Brain pericyte (primary cell): ENCODE data around the gene C2CD2.
"Not testable (repeated sequence)": the region's sequence is repeated elsewhere in the genome, so short reads cannot be mapped to it uniquely, and the experiment has no call there.

Experiments used
- DNase-seq: peaks from one replicate; pipeline ENCODE4 v3.0.0-alpha.2; 2012; ENCODE audit warnings: low read depth, low spot score

Gene C2CD2

DNA sequence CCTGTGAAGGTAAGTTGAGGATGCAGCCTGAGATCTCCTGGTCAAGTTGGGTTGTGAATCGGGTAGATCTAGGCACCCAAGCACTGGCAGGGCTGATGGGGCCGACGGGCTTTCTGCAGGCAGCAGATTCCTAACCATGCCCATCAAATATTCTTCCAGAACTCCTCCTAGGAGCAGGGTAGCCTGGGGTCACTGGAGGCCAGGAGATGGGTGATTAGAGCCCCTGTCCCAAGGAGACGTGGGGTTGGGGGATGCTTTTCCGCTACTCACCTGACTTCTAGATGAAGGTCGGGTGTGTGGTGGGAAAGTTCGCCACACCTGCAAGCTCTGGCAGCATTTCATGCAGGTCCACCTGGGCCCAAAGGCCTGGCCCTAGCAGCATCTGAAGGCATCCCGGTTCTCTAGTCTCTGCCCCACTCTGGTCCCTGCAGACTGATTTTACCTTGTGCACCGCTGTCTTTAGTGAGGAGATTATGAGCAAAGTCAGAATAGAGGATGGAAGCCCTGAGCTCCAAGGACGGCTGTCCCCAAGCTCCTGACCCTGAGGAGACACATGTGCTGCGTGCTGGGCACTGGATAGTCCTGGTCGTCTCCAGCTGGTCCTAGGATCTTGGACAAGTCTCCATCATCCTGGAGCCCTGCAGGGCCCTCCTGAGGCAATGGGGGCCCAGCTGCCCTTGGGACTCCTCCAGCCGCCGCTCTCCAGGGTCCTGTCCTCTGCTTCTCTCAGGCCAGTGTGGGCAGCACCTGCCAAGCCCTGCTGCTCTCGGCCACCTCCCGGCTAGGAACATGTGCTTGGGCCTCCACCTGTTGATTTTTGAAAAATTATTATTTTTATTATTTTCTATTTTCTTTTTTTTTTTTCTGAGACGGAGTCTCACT lies 21.8 kb upstream of the C2CD2 start:
- DNase-seq: no peak

DNA sequence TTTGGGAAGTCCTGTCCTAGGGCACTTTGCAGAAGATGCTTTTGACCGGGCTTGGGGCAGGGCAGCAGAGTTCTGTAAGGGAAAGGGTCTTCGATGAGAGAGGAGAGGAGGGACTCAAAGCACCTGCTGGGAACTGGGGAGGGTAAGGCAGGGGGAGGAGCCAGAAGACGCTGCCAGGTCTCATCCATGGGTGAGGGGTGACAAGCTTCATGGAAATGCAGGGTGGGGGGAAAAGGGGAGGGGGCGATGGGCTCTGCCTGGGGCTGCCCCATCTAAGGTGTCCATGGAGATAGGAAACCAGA lies 20.9 kb upstream of the C2CD2 start:
- DNase-seq: no peak

DNA sequence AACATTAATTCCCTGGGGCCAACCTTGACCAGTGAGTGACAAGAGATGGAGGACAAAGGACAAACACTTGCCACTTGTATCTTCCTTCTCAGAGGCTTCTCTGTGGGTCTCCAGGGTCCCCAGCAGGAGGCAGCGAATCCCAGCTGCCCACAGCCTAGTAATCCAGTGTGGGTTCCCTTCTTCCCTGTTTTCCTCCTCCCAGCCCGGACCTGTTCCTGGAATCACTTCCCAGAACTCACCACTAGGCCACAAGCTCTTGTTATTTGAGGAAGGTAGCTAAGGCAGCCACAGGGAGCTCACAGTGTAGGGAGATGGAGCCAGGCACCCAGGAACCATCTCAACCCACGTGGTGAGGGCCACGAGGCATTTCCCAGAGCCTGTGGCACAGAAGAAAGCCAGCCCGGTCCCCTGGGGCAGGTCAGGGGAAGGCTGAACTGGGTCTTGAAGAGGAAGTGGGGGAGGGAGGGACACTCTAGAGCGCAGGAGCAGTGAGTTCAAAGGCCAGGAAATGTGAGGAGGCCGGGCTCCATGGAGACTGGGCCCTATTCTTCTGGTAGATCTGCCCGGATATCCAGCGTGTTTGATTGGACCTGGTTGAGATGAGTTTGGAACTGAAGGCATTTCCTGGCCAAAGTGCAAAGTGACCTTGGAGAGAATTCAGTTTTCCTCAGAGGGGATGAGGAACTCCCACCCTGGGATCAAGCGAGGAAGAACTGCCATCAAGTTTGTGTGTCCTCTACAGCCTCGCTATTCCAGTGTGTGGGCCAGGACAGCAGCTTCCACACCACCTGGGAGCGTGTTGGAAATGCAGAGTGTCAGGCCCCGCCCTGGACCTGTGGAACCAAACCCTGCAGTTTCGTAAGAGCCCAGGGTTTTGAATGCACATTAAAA lies 20.3 kb upstream of the C2CD2 start:
- DNase-seq: no peak

DNA sequence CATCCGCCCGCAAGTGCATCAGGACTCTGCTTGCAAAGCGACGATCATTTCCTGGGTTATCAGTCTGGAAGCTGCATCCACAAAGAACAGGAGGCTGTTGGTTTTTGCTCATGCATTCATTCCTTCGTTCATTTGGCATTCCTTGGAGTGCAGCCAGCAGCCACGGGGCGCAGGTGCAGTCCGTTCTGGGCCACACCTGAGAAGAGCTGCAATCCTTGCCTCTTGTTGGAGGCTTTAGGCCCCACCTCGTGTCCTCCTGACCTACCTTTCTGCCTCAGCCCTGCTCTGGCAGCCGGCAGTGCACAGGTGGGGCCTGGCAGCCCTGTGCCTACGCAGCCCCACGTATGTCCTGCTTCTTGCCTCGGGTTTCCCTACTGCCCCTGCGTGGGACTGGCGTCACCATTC lies 19.6 kb upstream of the C2CD2 start:
- DNase-seq: no peak

DNA sequence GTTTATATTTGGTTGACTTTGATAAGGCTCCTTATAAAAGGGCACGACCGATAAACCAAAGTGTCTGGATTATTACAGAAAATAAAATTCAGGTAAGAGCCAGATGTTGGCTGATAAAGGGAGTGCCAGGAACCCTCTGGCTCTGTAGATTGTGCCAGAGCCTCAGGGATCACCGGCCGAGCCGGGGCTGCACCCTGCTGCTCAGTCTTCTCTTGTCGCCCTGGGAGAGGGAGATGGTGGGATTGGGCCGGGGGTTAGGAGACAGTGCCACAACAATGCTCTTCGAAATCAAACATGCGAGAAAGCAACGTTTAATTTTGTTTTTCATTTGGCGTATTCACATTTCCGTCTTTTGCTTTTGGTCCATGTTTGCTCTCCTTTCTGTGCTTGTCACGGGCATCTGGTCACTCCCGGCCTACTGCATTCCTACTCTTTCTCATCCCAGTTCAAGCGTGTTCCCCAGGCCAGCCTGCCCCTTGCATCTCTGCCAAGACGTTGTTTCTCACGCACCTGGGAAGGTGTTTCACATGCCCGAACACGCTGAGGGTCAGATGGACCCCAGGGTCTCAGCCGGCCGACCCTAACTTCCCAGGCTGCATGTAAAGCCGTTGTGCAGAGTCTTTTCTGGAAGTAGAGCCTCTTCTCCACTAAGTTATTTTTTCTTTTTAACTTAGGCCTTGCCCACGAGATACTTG lies 18.8 kb upstream of the C2CD2 start:
- DNase-seq: no peak

DNA sequence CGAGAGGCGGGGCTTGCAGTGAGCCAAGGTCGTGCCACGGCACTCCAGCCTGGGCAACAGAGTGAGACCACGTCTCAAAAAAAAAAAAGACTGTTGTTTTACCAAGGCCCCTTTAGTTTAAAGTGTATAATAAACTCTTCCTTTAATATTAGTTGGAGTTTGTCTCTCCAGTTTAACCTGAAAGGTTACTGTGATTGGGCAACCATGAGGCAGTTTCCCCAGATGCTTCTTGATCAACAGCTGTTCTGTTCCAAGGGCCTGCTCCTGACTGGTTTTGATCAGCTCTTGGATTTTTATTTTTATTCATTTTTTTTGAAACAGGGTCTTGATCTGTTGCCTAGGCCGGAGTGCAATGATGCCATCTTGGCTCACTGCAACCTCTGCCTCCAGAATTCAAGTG lies 18.1 kb upstream of the C2CD2 start:
- DNase-seq: no peak

DNA sequence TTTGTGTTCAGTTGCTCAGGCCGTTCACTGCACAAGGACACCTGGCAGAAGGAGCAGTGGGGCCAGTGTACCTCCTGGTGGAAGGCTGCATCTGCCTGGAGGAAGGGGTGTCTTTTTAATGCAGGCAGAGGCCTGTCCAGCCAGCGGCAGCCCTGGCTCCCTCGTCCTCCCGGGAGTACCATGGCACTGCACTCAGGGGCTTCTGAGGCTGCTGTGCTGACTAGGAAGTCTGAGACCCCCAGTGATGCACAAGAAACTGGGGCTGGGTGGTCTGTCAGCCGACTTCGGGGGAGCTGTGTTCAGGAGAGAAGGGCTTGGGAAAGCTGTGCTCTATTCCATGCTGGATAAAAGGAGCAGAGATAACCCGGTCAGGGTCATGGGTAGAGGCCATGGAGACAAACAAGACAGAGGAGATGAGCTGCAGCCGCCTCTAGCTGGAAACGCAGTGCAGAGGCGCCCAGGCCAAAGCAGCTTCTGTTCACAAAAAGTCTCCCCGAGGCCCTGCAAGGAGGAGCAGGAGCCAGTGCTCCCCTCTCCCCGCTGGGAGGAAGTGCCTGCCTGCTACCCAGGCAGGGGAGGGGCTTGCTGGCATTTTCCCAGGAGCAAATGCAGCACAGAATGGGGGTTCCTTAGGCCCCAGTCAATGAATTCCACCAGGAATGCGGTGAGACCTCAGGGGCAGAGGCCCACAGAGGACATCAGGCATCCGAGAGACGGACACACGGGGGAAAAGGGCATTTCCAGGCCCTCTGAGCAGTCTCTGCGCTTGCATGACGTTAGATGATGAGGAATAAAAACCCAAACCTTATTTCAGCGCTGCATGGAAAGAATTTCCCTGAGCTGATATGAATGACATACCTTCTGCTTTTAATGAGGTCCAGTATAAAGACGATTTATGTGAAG lies 17.2 kb upstream of the C2CD2 start:
- DNase-seq: no peak

DNA sequence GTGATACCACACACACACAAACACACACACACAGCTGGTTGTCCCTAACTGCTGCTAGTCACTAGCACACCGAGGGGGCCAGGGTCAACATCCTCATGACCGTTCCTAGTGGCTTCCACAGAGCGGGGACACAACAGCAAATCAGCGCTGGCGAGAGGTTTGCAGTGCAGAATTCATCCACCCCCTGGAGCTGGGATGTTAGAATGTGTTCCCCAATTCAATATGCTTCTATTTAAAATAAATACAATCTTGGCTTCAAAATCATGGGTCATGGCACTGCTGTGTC lies 16.2 kb upstream of the C2CD2 start:
- DNase-seq: no peak

DNA sequence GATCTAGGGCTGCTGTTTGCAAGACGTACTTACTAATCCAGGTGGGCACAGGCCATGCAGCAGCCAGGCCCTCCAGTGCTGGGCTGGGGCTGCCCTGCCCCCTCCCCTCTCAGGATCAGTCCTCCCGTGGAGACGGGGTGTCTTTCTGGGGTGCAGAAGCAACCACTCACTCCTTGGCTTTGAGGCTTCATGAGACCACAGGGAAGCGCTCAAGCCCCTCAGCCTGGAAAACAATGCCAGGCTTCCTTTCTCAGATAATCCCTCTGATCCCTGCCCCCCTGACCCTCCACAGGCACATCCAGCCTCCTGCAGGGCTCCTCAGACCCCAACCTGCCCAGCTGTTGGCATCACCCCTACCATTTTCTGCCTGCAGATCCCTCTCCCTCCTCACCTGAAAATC lies 13.9 kb upstream of the C2CD2 start:
- DNase-seq: no peak

DNA sequence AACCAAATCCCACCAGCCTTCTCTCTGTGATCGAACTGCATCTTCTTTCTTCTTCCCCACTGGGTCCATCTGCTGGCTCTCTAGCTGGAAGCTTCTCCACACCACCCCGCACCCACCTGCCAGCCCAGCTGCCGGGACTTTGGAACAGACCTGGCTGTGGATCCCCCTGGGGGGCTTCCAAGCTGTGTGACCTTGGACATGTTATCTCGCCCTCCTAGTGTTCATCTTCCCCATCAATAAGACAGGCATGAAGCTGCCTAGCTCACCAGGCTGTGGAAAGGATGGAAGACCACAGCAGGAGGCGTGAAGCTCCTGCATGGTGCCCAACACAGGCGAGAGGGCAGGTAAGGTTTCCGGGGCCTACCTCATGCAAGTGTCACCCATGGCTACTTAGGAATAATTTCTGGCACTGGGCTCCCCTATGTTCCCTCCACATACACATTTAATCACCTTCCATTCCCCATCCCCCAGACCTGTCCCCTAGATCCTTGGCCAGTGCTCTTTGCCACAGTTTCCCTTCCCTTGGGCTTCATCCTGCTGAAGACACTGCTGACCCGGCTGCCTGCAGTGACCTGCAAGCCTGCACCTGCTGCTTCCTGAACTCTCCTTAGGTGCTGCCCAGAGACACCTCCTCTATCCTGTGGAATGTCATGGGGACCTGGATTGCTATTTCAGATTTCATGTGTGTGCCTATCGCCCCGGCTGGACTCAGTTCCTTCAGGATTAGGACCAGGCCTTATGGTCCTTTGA lies 13.2 kb upstream of the C2CD2 start:
- no peak for DNase-seq

DNA sequence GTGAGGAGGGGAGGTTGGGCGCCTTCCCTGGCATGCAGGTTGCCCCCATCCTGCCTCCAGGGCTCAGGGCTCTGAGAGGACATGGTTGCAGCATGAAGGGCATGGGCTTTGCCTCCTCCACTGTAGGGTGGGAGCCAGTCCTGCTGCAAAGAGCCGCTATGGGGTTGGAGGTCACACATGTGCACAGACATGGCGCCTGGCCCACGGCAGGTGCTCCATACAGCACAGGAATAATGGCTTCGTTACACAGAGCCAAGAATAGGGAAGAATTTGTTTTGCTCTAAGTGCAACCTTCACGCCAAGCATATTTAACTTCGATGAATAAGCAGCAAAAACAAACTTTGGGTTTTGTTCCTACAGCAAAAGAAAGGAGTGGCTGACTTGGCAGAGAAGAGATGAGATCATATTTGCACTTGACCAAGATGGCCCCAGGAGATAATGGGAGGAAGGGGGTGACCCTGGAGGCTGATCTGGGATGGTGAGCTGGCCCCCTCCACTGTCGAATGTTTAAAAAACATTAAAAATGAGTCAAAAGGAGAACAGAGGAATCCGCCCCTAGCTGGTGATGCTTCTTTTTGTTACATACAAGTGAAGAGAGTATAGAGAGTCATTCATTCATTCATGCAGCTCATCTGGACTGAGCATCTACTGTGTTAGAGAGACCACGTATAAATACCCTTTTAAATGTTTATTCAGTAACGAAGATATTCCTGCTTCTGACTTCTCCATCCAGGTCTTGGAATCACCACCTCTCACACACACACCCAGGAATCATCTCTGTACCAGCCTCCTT lies 12.4 kb upstream of the C2CD2 start:
- DNase-seq: no peak

DNA sequence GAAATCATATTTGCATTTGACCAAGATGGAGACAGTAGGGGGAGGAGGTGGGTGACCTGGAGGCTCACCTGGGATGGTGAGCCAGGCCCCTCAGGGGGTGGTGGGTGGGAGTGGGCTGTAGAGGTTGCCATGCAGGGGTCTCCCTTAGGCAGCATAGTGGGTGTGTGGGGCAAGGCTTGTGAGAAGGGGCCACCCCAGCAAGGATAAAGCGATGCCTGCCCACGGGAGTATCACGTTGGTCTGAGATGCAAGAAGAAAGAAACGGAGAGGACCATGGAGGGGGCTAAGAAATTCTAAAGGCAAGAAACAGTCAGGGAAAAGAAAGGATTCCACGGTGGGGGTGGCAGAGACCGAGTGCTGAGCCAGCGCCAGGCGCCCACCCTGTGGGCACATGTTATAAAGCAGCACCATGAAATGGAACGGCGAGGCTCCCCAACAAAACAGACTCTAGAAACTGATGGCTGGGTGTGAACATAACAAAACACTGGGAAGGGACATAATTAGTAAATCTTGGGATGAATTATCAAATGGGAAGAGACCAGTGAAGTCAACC lies 11.7 kb upstream of the C2CD2 start:
- no peak for DNase-seq

DNA sequence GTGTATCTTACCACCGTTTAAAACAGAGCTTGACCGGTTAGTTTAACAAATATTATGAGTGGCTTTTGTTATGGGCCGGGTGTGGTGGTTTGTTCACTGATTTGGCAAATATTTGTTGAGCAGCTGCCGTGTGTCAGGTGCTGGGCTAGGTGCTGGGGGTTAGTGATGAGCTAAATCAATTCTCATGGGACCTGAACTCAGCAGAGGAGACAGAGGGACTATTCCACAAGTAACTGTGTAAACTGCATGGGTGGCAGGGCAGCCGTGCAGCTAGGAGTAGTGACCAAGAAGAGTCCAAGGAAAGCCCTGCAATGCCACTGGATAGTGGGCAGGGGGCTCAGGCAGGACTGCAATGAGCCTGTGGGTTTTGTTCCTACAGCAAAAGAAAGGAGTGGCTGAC lies 11.2 kb upstream of the C2CD2 start:
- DNase-seq: no peak

DNA sequence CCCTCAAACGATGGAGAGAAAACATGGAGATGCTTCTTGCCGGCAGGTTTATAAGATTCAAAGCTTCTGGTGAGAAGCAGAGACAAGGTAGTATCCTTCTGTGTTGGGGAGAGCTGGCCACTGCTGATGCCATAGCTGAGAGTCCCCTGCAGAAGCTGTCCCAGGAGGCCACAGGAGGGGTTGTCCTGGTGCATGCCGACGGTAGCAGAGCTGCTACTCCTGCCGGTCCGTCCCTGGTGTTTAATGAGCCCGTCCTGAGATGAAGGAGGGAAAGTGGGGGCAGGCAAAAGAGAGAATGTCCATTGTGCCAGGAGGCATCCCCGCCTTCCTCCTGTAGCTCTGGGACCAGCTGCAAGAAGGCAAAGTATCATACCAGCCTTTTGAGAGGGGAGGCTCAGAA lies 10.4 kb upstream of the C2CD2 start:
- no peak for DNase-seq

DNA sequence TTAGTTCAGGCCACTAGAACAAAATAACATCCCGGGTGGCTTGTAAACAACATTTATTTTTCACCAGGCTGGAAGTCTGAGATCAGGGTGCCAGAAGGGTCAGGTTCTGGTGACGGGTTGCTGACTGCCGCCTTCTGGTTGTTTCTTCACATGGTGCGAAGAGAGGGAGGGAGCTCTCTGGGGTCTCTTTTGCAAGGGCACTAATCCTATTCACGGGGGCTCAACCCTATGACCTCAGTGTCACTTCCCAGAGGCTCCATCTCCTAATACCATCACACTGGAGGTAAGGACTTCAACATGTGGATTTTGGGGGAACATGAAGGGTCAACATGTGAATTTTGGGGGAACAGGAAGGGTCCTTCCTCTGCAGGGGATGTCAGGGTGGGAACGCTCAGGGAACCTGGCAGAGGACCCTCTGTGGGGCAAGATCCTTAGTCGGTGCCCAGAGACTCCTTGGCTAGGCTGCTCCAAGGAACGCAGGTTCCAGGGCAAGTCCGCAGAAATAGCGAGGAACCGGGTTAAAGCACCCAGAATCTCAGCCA lies 8.7 kb upstream of the C2CD2 start:
- no peak for DNase-seq

DNA sequence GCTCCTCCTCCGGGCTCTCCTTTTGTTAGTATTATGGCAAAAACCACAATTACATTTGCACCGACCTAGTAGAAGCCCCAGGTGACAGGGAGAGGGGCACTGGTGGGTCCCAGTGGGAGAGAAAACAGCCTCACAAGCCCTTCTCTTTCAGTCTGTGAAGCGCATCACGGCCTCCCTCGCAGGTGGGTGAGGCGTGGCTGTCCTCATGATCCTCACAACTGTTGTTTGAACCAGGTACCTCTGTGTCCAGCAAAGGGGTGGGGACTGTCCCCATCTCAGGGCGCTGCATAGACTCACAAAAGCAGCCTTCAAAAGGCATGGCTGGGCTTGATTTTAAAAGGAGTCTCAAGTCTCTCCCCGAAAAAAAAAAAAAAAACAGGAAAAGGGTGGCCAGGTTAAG lies 7.9 kb upstream of the C2CD2 start:
- DNase-seq: no peak

DNA sequence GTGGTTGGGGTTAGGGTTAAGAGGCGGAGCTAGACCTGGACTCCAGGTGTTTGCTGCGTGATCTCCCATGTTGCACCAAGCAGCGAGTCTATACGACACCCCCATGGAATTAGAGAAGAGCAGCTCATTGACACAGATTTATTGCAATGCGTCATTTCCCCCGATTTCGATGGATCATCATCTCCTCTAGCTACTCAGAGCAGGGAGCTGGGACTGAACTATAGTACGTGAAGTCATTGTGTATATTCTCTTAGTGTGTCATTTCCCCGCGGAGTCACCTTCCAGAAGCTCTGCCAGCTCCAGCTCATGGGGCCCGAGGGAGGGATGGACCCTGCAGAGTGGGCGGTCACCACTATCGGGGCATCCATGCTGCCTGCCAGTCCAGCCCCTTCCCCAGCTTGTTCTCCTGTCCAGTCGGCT lies 7.5 kb upstream of the C2CD2 start:
- no peak for DNase-seq

DNA sequence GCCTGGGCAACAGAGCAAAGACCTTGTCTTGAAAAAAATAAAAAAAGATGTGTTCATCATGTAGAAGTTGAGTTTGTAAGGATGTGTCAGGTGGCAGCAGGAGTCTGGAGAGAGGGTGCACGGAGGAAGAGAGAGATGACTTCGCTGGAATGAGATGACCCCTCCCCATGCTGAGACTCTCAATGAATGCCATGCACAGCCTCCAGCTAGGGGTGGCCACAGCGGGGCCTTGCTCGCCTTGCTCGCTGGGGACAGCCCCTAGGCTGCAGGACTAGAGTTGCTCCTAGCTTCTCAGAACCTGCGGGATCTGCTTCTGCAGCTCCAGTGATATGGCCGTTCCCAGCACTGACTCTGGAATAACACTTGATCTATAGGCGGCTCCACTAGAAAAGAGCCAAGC lies 6.6 kb upstream of the C2CD2 start:
- no peak for DNase-seq

DNA sequence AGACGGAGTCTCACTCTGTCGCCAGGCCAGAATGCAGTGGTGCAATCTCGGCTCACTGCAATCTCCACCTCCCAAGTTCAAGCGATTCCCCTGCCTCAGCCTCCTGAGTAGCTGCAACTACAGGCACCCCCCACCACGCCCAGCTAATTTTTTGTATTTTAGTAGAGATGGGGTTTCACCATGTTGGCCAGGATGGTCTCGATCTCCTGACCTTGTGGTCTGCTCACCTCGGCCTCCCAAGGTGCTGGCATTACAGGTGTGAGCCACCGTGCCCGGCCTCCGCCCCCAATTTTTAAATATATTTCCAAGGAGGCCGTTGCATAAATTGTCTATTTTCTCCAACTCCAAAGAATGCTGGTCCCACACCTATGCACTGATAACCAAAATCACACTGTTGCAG lies 5.9 kb upstream of the C2CD2 start:
- DNase-seq: not testable (repeated sequence)
